HEK293 (cell line): ENCODE results near the gene TAAR5.
"Not testable (repeated sequence)": the region's sequence is repeated elsewhere in the genome, so short reads cannot be mapped to it uniquely, and the experiment has no call there.

ENCODE experiments used
- CTCF ChIA-PET: fragments of 350-600 bp; formaldehyde crosslinking; extraction: SDS; loops from one replicate; lab custom pipeline; 2021; ENCODE audit warnings: antibody characterized with exemption; lab: Yijun Ruan, JAX
- POLR2A ChIA-PET: fragments of 300-600 bp; formaldehyde crosslinking; extraction: SDS; loops from one replicate; lab custom pipeline; 2020; ENCODE audit warnings: antibody characterized with exemption, inconsistent platforms; lab: Yijun Ruan, JAX
- H3K27ac ChIP-seq: fragments of 200-500 bp; sonication (Bioruptor generic); 2 replicates; pipeline ENCODE4 v1.5.1; 2014; ENCODE audit warnings: low read depth, low read length, control low read depth, inconsistent platforms; ENCODE audit errors: extremely low read depth
- H3K36me3 ChIP-seq, 2 experiments: fragments of 200-500 bp in 1 of 2; sonication (Bioruptor generic) in 1 of 2; 1 replicate in 1 of 2; 2 replicates in 1 of 2; pipeline ENCODE4 v1.5.1; 2014 to 2017; ENCODE audit warnings: inconsistent platforms in 2 of 2, low read length in 2 of 2; ENCODE audit not compliant: control insufficient read depth in 2 of 2, insufficient read depth in 1 of 2
- H3K4me1 ChIP-seq: fragments of 200-500 bp; sonication (Bioruptor generic); 2 replicates; pipeline ENCODE4 v1.5.1; 2014; ENCODE audit warnings: mild to moderate bottlenecking, low read length, inconsistent platforms; ENCODE audit not compliant: control insufficient read depth, insufficient read depth
- H3K4me3 ChIP-seq: 2 replicates; pipeline ENCODE4 v1.5.1; 2011; ENCODE audit warnings: low read depth, mild to moderate bottlenecking, control low read depth, low read length, moderate library complexity
- H3K9me3 ChIP-seq: fragments of 200-500 bp; sonication (Bioruptor generic); 2 replicates; pipeline ENCODE4 v1.5.1; 2014; ENCODE audit warnings: low read depth, low read length, inconsistent platforms; ENCODE audit not compliant: control insufficient read depth, insufficient read depth
- ELK4 ChIP-seq: IDR thresholded peaks from 2 replicates; pipeline ENCODE4 v1.6.1; 2011; ENCODE audit warnings: mild to moderate bottlenecking, low read depth, low read length, borderline replicate concordance
- FEZF1 ChIP-seq: fragments of 450-650 bp; formaldehyde crosslinking; IDR thresholded peaks from 2 replicates; pipeline ENCODE4 v1.5.1; 2016; ENCODE audit warnings: missing biosample characterization, missing genetic modification characterization
- KLF7 ChIP-seq: fragments of 450-650 bp; formaldehyde crosslinking; IDR thresholded peaks from 2 replicates; pipeline ENCODE4 v1.5.1; 2016; ENCODE audit warnings: missing biosample characterization, missing genetic modification characterization, borderline replicate concordance
- OSR2 ChIP-seq: fragments of 450-650 bp; formaldehyde crosslinking; IDR thresholded peaks from 2 replicates; pipeline ENCODE4 v1.5.1; 2016; ENCODE audit warnings: missing biosample characterization, missing genetic modification characterization
- PRDM10 ChIP-seq: fragments of 450-650 bp; formaldehyde crosslinking; IDR thresholded peaks from 2 replicates; pipeline ENCODE4 v1.5.1; 2016; ENCODE audit warnings: missing biosample characterization, missing genetic modification characterization
- SP7 ChIP-seq: fragments of 450-650 bp; formaldehyde crosslinking; IDR thresholded peaks from 2 replicates; pipeline ENCODE4 v1.5.1; 2016; ENCODE audit warnings: missing biosample characterization, missing genetic modification characterization
- TRIM28 ChIP-seq: IDR thresholded peaks from 2 replicates; pipeline ENCODE4 v1.6.1; 2011; ENCODE audit warnings: low read length, control low read depth, borderline replicate concordance
- ZBTB7A ChIP-seq: fragments of 450-650 bp; formaldehyde crosslinking; IDR thresholded peaks from 2 replicates; pipeline ENCODE4 v1.5.1; 2016; ENCODE audit warnings: low read depth, missing biosample characterization, missing genetic modification characterization
- ZIC2 ChIP-seq: fragments of 450-650 bp; formaldehyde crosslinking; IDR thresholded peaks from 2 replicates; pipeline ENCODE4 v1.5.1; 2016; ENCODE audit warnings: missing biosample characterization, missing genetic modification characterization
- ZNF169 ChIP-seq: fragments of 450-650 bp; formaldehyde crosslinking; IDR thresholded peaks from 2 replicates; pipeline ENCODE4 v1.5.1; 2016; ENCODE audit warnings: missing biosample characterization, missing genetic modification characterization
- ZNF18 ChIP-seq: fragments of 450-650 bp; formaldehyde crosslinking; IDR thresholded peaks from 2 replicates; pipeline ENCODE4 v1.5.1; 2016; ENCODE audit warnings: missing biosample characterization, missing genetic modification characterization
- ZNF366 ChIP-seq: fragments of 450-650 bp; formaldehyde crosslinking; conservative IDR thresholded peaks from 2 replicates; pipeline ENCODE4 v1.5.1; 2016; ENCODE audit warnings: missing biosample characterization, missing genetic modification characterization
- ZNF544 ChIP-seq: fragments of 450-650 bp; formaldehyde crosslinking; IDR thresholded peaks from 2 replicates; pipeline ENCODE4 v1.5.0; 2017; ENCODE audit warnings: missing biosample characterization, missing genetic modification characterization
- ZNF561 ChIP-seq: fragments of 450-650 bp; IDR thresholded peaks from 2 replicates; pipeline ENCODE4 v1.5.1; 2018; ENCODE audit warnings: missing biosample characterization, missing genetic modification characterization, borderline replicate concordance
- ZNF623 ChIP-seq: fragments of 450-650 bp; formaldehyde crosslinking; IDR thresholded peaks from 2 replicates; pipeline ENCODE4 v1.5.1; 2016; ENCODE audit warnings: missing biosample characterization, missing genetic modification characterization
- ZNF626 ChIP-seq: fragments of 450-650 bp; sonication (Bioruptor Pico); formaldehyde crosslinking; IDR thresholded peaks from 2 replicates; pipeline ENCODE4 v1.5.1; 2018; ENCODE audit warnings: missing biosample characterization, missing genetic modification characterization, inconsistent platforms
- ZNF670 ChIP-seq: fragments of 450-650 bp; formaldehyde crosslinking; IDR thresholded peaks from 2 replicates; pipeline ENCODE4 v1.5.1; 2016; ENCODE audit warnings: missing biosample characterization, missing genetic modification characterization, low read depth
- ZNF677 ChIP-seq: fragments of 450-650 bp; IDR thresholded peaks from 2 replicates; pipeline ENCODE4 v1.5.0; 2018; ENCODE audit warnings: missing biosample characterization, mild to moderate bottlenecking, missing genetic modification characterization, moderate library complexity
- ZNF692 ChIP-seq: fragments of 450-650 bp; formaldehyde crosslinking; IDR thresholded peaks from 2 replicates; pipeline ENCODE4 v1.5.1; 2016; ENCODE audit warnings: missing biosample characterization, missing genetic modification characterization

TAAR5 gene

GRCh38 chr6:132604635-132605152 lies 15.2 kb upstream of the TAAR5 start:
- H3K9me3 ChIP-seq: no peaks in the 10 kb centered on the region; the same call in 1 of the 2 replicates
- TF ChIP-seq SP7: no peak
- TF ChIP-seq ZNF692 (tag by site-specific recombination): no peak
- TF ChIP-seq, all 188 proteins: peak for 0
- H3K36me3 ChIP-seq: no peaks in the 10 kb centered on the region
- H3K4me1 ChIP-seq: peaks cover 7% of the 10 kb centered on the region; the same call in 1 of the 2 replicates
- ChIA-PET CTCF (interaction anchor here (0.7 kb wide), 1 partner anchor 164 kb away, joined by 3 read pairs; no protein-coding TSS in a partner anchor), POLR2A (no interaction called here)
- H3K4me3 ChIP-seq: no peak overlapping the region
- no peak overlapping the region for H3K27ac ChIP-seq

- not testable (repeated sequence) for H3K4me3 ChIP-seq
- peak; percentile 85 for TF ChIP-seq ZNF366 (tag by site-specific recombination)
Observed at GRCh38 chr6:132600900-132601299, 11.4 kb upstream of the TAAR5 start.

GRCh38 chr6:132598473-132598872 lies 8.9 kb upstream of the TAAR5 start:
- POLR2A ChIA-PET: no interaction called here
- Histone ChIP-seq H3K27ac (no peak overlapping the region), H3K4me3 (no peak overlapping the region), H3K36me3 (no peaks in the 10 kb centered on the region), H3K4me1 (peaks cover 7% of the 10 kb centered on the region; the same call in 1 of the 2 replicates), H3K9me3 (no peaks in the 10 kb centered on the region; the same call in 1 of the 2 replicates)
- TF ChIP-seq FEZF1 (tag by site-specific recombination) (0 out of 2 replicates have a peak, but pooled peaks have one; percentile 6), ZIC2 (no peak), TRIM28 (peak; percentile 95), ZNF18 (tag by site-specific recombination) (no peak)
- CTCF ChIA-PET: interaction anchor here (0.6 to 2.1 kb wide), 9 partner anchors 8 to 319 kb away, joined by 3 to 10 read pairs (median 3); partner anchors contain the start of gene TAAR6

More at GRCh38 chr6:132600900-132601299, 11.4 kb upstream of the TAAR5 start:
- CTCF ChIA-PET: interaction anchor here (0.8 kb wide), 1 partner anchor 70 kb away, joined by 3 read pairs; no protein-coding TSS in a partner anchor
- H3K36me3 ChIP-seq, POLR2A ChIA-PET, H3K27ac ChIP-seq, H3K9me3 ChIP-seq, H3K4me1 ChIP-seq: not testable (repeated sequence)

- ChIA-PET CTCF (interaction anchor here (0.6 to 1.4 kb wide), 7 partner anchors 19 to 901 kb away, joined by 3 to 6 read pairs (median 3); no protein-coding TSS in a partner anchor), POLR2A (no interaction called here)
- Histone ChIP-seq H3K9me3 (no peaks in the 10 kb centered on the region; the same call in 1 of the 2 replicates), H3K27ac (no peak overlapping the region), H3K4me3 (no peak overlapping the region), H3K36me3 (no peaks in the 10 kb centered on the region), H3K4me1 (no peaks in the 10 kb centered on the region)
- TF ChIP-seq ZNF670 (tag by site-specific recombination) (no peak), ELK4 (no peak), OSR2 (no peak), KLF7 (no peak), ZNF561 (tag by site-specific recombination) (no peak), ZNF677 (tag by site-specific recombination) (no peak), ZBTB7A (tag by site-specific recombination) (no peak), ZNF169 (tag by site-specific recombination) (no peak), PRDM10 (tag by site-specific recombination) (no peak), ZNF626 (no peak), ZNF544 (tag by site-specific recombination) (no peak), ZNF623 (tag by site-specific recombination) (no peak)
Observed at GRCh38 chr6:132596201-132596600, 6.7 kb upstream of the TAAR5 start.
